Hematopoietic multipotent progenitor cell treated with erythropoietin and hydrocortisone succinate and interleukin-3 and kit ligand, for 15 days (in vitro differentiated cells): ENCODE measurements around the gene RTP3.
A peak's percentile ranks its signal among the peaks of the same experiment; 100 is the strongest.

Source experiments
- DNase-seq: peaks from one replicate; pipeline ENCODE4 v3.0.0-alpha.2; 2015; ENCODE audit warnings: low spot score

RTP3 gene

GRCh38 chr3:46497556-46498265 is at the start of gene RTP3:
TSS of gene RTP3 (plus strand) at chr3:46497976. CDS start at chr3:46498063, 87 bp downstream.
- DNase-seq, result no peak

GRCh38 chr3:46448721-46449120 is 49.1 kb upstream of the RTP3 start:
- DNase-seq, result no peak

GRCh38 chr3:46449755-46450552 is 47.8 kb upstream of the RTP3 start:
- DNase-seq, result peak; percentile 59

GRCh38 chr3:46453526-46454208 is 44.1 kb upstream of the RTP3 start:
- no peak for DNase-seq

- no peak for DNase-seq
Observed at GRCh38 chr3:46454209-46454595, 43.6 kb upstream of the RTP3 start.

GRCh38 chr3:46454606-46455005 is 43.2 kb upstream of the RTP3 start:
- DNase-seq, result no peak

GRCh38 chr3:46455231-46456115 is 42.3 kb upstream of the RTP3 start:
- DNase-seq, result no peak

GRCh38 chr3:46456118-46456517 is 41.7 kb upstream of the RTP3 start:
- DNase-seq, result no peak

- no peak for DNase-seq
Observed at GRCh38 chr3:46460051-46460450, 37.7 kb upstream of the RTP3 start.

- no peak for DNase-seq
Observed at GRCh38 chr3:46462111-46462510, 35.7 kb upstream of the RTP3 start.

GRCh38 chr3:46462511-46462910 is 35.3 kb upstream of the RTP3 start:
- no peak for DNase-seq

GRCh38 chr3:46463120-46463867 is 34.5 kb upstream of the RTP3 start:
- DNase-seq, result no peak

- no peak for DNase-seq
Observed at GRCh38 chr3:46463868-46464241, 33.9 kb upstream of the RTP3 start.

- DNase-seq, result no peak
Observed at GRCh38 chr3:46464326-46465195, 33.2 kb upstream of the RTP3 start, which contains the start of gene LTF. TSS of gene LTF (minus strand) at chr3:46464905. CDS start at chr3:46464867, 38 bp downstream.

- DNase-seq, result no peak
Observed at GRCh38 chr3:46465196-46465520, 32.6 kb upstream of the RTP3 start.

- no peak for DNase-seq
Observed at GRCh38 chr3:46466273-46466672, 31.5 kb upstream of the RTP3 start.

- DNase-seq, result no peak
Observed at GRCh38 chr3:46466871-46467403, 30.8 kb upstream of the RTP3 start.

GRCh38 chr3:46467562-46467961 is 30.2 kb upstream of the RTP3 start:
- no peak for DNase-seq

- no peak for DNase-seq
Observed at GRCh38 chr3:46468753-46469600, 28.8 kb upstream of the RTP3 start.
